HTERT RPE-1 (cell line): Measurements from ENCODE around the gene PIK3R6.

Experiments
- in situ Hi-C: fragments of 300-500 bp; cut with MboI; formaldehyde crosslinking; loops from 4 replicates; pipeline ENCODE4 v1.14.3; 2020; ENCODE audit warnings: low sequenced_read_pairs

The PIK3R6 gene

DNA sequence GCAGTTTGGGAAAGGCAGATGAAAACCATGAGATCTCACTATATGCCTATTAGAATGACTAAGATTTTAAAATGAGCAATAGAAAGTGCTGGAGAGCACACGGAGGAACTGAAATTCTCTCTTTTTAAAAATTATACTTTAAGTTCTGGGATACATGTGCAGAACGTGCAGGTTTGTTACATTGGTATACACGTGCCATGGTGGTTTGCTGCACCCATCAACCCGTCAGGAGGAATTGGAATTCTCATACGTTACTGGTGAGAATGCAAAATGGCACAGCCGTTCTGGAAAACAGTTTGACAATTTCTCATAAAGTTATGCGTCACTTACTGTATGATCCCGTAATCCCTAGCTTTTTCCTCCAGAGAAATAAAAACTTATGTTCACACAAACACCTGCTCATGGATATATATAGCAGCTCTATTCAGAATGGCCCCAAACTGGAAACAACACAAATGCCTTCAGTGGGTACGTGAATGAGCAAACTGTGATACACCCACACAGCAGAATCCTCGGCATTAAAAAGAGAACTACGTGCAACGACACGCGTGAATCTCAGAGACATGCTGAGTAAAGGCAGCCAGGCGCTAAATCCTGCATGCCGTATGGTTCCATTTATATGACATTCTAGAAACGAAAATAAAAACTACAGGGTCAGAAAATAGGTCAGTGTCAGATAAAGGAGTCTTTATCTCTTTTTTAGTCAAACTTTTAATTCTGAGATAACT lies 11.8 kb downstream of the PIK3R6 start:
- in situ Hi-C loops, result no loop called here

DNA sequence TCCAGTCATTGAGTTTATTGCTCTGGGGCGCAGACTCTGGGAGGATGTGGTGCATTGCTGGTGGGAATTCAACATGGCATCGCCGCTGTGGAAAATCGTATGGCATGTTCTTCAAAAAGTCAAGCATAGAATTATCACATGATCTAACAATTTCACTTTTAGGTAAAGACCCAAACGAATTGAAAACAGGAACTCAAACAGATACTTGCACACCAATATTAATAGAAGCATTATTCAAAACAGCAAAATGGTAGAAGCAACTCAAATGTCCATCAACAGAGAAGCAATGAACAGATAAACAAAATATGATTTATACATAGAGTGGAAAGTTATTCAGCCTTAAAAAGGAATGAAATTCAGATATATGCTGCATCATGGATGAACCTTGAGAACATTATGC lies 15.9 kb downstream of the PIK3R6 start:
- in situ Hi-C loops, result no loop called here

DNA sequence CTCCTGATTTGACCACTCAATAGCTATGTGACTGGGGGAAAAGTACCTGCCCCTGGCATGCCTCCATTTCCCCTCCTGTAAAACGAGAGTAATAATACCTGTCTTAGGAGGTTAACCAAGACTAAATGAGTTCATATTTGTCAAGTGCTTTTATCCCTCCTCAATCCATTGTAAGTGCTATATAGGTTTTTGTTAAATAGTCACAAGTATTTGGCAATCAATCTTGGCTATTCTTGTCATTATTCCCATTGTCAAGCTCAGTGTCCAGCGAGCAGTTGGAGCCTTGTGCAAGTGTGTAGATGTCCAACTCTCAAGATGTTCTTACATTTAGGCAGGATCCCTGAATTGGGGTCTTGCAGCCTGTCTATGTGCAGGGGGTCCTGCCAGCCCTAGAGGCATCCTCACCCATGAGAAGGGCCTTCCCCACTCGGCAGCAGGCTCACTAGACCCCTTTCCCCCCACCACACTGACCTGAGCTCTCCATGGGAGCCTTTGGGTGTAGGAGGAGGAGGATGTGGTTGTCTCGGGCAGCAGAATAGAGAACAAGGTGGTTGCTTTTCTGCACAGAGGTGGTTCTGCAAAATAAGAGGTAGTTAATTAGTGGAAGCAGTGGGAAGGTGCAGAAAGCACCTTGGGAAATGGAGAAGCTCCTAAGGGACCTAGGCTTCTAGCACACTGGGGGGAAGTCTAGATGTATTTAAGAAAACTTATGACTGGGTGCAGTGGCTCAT lies 18.0 kb downstream of the PIK3R6 start:
- in situ Hi-C loops, result no loop called here

DNA sequence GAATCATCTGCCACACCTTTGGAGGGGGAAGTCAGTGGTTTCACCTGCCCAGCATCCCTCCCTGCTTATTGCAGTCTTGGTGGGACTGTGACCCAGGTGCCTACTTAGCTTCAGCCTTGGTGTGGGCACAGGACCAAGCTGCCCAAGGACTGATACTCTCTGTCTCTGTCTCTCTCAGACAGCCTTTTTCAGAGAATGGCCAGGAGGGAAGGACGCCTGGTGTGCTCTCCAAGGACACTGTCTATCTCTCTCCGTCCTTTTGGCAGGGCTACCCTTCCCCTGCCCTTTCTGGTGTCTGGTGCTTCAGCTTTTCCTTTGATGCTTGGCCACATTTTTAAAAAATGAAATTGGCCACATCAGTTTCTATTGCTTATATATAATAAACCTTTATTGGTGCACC lies 19.6 kb downstream of the PIK3R6 start:
- in situ Hi-C loops, result no loop called here

DNA sequence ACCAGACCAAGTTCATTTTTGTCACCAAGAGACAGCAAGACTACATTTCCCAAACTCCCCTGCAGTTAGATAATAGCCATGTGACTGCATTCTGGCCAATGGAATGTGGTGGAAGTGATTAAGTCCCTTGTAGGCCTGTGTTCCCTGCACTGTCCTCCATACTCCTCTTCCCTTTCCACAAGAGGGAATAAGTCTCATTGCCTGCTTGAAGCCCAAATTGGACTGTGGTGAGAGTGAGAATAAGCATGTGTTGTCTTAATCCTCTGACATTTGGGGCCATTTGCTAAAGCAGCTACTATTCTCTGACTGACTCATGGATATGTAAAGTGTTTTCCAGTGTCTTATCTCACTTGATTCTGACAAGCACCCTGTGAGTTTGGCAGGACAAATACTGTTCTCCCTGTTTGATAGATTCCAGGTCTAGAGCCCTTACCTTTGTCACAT lies 20.7 kb downstream of the PIK3R6 start:
- in situ Hi-C loops, result no loop called here

DNA sequence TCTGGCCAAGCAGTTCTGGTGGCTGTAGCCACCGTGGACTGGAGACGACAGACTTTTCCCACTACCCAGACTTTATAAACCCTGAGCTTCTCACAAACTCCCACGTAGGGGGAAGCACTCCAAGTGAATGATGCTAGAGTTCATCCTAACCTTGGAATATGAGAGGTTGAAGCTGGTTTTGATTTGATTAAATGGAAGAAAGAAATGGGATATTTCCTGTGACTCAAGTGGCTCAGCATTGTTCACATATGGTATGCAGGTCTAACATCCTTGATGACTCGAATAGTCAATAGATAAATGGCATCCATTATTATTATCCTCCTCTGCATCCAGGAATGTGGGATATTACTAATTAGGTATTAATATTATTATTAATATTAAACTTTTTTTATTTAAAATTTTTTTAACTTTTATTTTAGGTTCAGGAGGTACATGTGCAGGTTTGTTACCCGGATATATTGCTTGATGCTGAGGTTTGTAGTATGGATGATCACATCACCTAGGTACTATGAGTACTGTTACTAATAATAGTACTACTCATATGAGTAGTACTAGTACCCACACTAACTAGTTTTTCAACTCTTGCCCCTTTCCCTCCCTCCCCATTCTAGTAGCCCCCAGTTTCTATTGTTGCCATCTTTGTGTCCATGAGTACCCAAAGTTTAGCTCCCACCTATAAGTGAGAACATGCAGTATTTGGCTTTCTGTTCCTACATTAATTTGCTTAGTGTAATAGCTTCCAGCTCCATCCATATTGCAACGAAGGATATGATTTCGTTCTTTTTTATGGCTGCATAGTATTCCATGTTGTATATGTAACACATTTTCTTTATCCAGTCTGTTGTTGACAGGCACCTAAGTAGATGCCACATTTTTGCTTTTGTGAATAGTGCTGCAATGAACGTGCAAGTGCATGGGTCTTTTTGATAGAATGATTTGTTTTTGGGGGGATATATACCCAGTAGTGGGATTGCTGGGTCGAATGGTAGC lies 22.9 kb downstream of the PIK3R6 start:
- in situ Hi-C loops, result no loop called here

DNA sequence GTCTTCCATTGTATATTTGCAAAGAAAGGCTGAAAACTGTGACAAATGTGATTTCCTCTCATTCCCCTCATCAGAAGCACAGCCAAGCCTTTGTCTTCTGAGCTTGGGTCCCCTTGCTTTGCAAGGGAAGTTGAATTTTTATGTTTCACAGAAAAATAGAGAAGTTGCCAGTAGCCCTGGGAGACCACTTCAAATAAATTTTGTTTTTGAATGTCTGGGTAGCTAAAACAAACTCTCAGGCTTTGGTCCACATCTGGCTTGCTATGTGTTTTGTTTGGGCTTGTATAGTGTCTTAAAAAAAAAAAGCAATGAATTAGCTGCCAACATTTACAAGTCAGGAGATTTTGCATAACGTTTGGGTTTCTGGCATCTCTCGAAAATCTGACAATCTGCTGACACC lies 24.1 kb downstream of the PIK3R6 start:
- in situ Hi-C loops, result no loop called here

DNA sequence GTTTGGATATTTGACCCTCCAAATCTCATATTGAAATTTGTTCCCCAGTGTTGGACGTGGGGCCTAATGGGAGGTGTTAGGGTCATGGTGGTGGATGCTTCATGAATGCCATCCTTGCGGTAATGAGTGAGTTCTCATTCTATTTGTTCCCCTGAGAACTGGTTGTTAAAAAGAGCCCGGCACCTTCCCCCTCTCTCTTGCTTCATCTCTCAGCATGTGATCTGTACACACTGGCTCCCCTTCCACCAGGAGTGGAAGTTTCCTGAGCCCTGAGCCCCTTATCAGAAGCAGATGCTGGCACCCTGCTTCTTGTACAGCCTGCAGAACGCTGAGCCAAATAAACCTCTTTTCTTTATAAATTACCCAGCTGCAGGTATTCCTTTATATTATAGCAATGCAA lies 25.6 kb downstream of the PIK3R6 start:
- in situ Hi-C loops, result no loop called here

DNA sequence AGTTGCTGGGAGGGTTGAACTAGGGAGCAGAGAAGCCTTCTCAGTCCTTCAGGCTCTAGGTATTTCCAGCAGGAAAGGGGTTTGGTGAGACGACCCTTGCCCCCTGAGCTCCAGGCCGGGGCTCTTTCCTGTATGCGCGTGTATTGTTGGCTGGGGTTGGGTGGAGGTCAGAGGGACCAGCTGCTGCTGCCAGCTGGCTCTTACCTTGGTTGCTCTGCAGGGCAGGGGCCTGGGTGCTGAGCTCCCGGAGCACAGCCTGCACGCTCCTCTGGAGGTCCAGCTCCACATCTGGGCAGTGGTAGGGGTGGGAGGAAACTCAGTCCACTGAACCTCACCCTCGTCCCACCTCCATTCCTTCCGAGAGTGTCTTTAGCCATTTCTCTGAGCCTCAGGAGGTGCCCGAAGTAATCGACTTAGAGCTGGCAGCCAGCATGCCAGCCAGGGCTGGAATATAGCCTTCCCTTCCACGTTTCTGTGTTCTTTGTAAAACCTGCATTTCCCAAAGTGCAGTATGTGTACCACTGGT lies 28.0 kb downstream of the PIK3R6 start:
- in situ Hi-C loops, result no loop called here

DNA sequence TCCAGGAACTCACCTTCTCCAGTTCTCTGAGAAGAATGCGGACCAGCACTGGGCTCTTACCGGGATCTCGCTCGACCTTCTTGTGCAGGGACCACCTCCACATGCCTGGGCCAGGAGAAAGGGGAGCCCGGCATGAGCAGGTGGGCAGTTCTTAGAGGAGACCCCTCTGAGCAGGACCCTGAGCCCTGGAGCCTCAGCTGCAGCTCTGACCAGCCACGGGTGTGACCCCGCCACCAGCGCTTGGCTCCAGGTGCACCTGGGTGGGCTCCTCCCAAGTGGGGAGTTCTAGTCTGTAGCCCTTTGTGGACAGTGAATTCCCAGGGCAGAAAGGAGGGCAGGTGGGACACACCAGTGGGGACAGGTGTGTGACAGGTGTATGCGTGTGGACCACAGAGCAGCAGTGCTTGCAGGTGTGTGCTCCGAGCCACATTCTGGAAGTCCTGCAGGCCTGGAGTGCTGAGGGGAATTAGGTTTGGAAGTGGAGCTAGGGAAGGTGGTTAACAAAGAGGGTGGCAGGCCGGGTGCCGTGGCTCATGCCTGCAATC lies 28.9 kb downstream of the PIK3R6 start:
- in situ Hi-C loops, result no loop called here

DNA sequence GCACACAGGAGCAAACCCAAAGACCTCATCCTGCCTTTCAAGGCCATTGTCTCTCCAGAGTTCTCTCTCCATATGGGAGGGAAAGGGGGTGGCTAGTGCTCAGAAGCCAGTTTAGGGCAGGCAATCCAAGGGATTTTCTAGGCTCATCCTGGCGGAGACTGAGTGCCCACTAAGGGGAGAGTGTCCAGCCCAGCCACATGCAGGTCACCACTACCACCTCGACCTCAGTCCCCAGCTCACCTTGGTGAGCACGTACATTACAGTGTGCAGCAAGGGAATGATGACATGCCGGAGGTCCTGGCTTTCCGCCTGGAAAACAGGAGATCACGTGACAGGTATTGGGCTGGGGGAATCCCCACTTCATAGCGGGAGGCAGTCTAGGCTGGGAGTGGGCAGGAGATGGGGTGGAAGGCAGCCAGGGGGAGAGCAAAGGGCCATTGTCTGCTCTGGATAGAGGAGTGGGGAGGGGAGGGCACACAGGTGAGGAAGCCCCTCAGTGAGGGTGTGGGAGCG lies 29.9 kb downstream of the PIK3R6 start:
- in situ Hi-C loops, result no loop called here

DNA sequence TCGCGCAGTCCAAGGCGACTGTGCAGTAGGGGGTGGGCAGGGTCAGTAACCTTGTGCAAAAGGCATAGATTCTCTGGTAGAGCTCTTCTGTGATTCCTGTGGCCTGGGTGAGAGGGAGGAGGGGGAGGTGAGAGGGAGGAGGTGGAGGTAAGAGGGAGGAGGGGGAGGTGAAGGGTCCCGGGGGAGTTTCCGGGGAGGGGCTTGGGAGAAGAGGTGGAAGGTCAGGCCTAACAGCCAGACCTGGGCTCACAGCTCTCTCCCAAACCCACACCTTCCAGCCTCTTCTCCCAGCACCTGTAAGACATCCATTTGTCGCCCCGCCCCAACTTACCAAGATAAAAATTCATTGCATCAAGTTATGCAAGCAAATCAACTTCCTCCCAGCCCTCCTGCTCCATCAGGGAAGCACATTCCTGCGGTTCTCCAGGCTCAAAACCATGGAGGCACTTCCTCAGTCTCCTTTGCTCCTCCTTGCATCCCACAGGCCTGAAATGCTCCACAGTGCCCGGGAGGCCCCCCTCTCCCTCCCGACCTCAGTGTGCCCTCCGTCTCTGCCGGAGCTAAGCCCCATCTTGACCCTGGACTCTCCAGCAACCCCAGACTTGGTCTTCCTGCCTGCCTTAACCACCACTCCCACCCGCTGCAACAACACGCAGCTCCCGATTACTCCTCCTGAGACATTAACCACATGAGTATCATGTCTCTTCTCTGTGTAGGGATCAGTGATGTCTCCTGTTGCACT lies 30.5 kb downstream of the PIK3R6 start:
- in situ Hi-C loops, result no loop called here

DNA sequence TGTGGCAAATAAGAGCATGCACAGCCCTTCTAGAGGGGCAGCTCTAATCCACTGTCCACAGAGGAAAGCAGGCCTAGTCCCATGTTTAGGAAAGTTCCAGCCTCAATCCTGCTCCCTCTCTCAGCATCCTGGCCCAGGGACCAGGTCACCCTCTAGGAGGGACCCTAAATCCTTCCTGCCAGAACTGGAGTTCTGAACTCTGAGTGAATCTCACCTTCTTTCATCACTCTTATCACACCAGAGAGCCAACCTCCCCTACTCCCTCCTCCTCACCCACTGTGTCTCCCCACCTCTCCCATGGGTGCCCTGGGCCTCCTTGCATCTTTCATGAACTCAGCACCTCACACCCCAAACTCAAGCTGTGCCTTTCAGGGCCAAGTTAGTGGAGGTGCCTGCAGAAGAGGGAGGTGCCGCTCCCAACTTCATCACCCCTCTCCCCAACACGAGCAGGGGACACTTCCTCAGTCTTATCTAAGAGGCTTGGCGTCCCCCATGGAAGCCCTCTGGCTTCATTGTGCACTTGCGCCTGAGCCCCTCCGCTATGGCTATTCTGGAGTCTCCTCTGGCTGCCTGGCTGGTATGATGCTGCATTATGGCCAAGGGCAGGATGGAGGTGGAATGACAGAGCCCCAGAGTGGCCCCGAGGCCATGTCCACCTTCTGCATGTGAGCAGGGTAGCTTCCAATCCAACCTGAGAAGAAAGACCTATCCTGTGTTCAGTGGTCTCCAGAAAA lies 31.7 kb downstream of the PIK3R6 start:
- in situ Hi-C loops, result no loop called here

DNA sequence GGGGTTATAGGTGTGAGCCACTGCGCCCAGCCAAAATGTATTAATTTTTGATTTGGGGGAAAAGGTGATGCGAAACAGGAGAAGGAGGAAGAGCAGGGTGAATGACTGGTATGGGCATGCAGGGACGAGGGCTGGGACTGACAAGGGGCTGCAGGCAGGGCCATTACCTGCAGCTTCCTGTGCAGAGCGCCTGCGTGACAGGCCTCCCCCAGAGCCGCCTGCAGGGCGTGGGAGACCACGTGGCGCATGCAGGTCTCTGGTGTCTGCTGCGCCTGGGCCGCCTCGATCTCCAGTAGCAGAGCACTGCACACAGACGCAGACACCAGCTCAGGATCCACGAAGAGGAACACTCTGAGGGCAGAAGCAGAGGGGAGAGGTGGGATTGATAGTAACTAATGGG lies 32.4 kb downstream of the PIK3R6 start:
- in situ Hi-C loops, result no loop called here

DNA sequence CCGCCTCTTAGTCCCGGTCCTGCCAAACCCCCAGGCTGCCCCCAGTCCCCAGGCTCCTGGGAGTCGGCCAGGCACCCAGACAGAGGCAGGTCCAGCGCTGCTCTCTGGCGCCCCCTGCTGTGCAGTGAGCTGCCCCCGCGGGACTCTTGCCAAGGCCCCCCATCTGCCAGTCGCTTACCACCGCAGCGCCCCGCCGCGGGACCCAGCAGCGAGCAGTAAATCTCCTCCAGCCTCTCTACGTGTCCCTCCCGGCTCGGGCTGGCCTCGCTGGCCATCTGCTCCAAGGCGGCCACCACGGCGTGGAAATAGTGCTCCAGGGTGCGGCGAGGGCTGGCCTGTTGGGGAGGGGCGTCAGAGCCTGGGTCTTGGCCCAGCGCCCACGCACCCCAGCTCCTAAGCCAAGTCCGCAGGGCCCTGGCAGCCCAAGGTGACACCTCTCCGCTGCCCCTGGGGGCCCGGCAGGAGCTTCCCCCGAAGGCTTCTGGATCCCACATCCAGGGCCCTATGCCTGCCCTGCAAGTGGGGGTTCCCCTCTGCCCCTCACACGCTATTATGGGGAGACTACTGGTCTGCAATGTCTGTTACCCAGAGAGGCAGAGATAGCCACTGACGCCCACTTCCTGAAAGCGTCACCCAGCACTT lies 34.6 kb downstream of the PIK3R6 start:
- in situ Hi-C loops, result no loop called here

DNA sequence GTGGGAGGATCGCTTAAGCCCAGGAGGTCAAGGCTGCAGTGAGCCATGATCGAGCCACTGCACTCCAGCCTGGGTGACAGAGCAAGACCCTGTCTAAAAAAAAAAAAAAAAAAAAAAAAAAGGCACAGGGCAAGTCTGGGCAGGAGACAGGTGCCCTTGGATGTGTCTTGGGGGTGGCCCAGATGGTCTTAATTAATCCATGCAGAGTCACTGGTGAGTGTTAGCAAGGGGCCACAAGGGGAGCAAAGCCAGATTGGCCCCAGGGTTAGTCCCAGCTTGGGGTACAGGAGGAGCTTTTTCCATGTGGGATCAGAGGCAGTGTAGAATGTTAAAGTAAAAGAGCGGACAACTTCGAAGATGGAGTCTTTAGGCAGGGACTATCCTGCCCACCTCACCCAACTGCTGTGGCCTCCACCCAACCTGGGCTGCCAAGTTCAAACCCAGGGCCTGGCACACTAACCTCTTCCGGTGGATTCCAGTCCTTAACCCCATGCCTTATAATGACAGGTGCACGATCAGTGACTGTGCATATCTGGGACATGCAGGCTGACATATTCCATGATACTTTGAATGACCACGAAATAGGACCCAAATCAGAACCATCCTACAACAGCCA lies 36.1 kb downstream of the PIK3R6 start:
- in situ Hi-C loops, result no loop called here

DNA sequence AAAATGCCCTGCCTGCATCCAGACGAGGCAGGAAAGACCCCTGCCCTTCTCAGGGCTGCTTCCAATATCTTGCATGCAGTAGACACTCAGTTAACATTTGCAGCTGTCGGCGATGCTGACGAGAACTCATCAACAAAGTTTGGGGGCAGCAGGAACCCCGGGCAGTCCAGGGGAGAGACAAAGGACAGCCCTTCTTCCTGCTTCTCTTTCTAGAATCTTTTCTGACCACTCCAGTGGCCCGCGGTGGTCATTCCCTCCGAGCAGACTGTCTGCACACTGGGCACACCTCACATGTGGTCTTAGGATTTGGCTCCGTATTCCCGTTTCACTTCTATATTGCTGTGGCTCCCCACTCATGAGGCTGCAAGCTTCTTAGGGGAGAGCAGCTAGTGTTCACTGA lies 37.3 kb downstream of the PIK3R6 start:
- in situ Hi-C loops, result no loop called here
